Posterior vena cava (tissue), 2 donors: ENCODE results near the gene FNIP2. TPM values are rescaled to one million over a fixed set of nuclear protein-coding genes. Genes with fewer than 3 reads are reported as not detected.
"Not testable (repeated sequence)": the region's sequence is repeated elsewhere in the genome, so short reads cannot be mapped to it uniquely, and the experiment has no call there.

Experiments used
- DNase-seq: peaks from one replicate; pipeline ENCODE4 v3.0.0-alpha.2; 2020; ENCODE audit warnings: low spot score
- intact Hi-C, 2 donors: fragments of 100-400 bp; cut with DNase I; formaldehyde crosslinking; loops; one replicate each; pipeline versions ENCODE4 v1.14.1 to v1.14.2; 2022 to 2023
- total RNA-seq, 2 donors: library from RNA; stranded (reverse); fragmentation: NEBNext Ultra II Directional; extraction: Animal tissue kit (Norgen Biotek cat#: 25700); gene quantifications; one replicate each; pipeline ENCODE4 v1.2.1, GENCODE V29; 2021
- donor health status: DM: yes; HTN: yes; CAD: no.
- donor health status: DM: yes; HTN: yes; CAD: no.

Gene FNIP2
- total RNA-seq, 2 donors from 2014 or later: 37.9 to 93.0 TPM

DNA sequence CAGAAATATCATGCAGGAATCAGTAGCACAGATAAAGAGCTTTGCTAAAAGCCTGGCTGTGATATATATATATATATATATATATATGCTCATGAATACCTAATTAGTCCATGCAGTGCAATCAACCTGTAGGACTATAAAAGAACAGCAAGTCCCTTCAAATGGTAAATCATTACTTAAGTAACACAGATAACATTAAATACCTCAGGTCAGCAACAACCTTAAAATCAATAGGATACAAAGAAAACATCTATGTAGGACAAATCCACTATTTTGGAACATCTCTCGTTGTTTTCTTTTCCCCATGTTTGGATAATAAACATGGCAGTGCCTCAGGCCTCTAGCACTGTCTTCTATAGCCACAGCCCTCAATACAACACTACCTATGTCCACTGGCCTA lies 106.6 kb downstream of the FNIP2 start:
- intact Hi-C loops: loop anchor here in 1 of 2 donors (10.0 kb wide), 1 partner anchor 299 kb away; no protein-coding TSS in a partner anchor
- DNase-seq: no peak

- DNase-seq: no peak
- intact Hi-C loops: loop anchor here in 1 of 2 donors (10.0 kb wide), 1 partner anchor 298 kb away; no protein-coding TSS in a partner anchor
Measured at GRCh38 chr4:158877069-158877468, 108.2 kb downstream of the FNIP2 start.

DNA sequence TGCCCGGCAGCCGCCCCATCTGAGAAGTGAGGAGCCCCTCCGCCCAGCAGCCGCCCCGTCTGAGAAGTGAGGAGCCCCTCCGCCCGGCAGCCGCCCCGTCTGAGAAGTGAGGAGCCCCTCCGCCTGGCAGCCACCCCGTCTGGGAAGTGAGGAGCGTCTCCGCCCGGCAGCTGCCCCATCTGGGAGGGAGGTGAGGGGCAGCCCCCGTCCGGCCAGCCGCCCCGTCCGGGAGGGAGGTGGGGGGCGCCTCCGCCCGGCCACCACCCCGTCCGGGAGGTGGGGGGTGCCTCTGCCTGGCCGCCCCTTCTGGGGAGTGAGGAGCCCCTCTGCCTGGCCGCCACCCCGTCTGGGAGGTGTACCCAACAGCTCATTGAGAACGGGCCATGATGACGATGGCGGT lies 113.3 kb downstream of the FNIP2 start:
- intact Hi-C loops, DNase-seq: not testable (repeated sequence)

- intact Hi-C loops: no loop called here
- no peak for DNase-seq
Measured at GRCh38 chr4:158884280-158884679, 115.5 kb downstream of the FNIP2 start.

DNA sequence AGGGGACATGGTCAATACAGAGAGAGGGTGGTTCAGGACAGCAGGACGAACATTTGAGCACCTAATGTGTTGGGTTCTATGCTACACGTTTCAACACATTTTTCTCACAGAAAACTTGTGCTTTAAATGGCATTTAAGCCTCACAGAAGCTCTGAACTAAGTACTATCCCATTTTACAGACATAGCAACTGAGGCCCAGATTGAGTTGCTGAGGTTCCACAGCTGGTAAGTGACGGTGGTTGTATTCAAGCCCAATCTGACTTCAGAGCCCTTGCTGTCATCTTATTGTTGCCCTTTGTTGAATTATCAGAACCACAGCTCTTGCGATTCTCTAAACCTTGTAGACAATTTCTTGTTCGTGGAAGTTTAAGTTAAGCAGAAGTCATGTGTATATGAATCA lies 116.7 kb downstream of the FNIP2 start:
- intact Hi-C loops: no loop called here

DNA sequence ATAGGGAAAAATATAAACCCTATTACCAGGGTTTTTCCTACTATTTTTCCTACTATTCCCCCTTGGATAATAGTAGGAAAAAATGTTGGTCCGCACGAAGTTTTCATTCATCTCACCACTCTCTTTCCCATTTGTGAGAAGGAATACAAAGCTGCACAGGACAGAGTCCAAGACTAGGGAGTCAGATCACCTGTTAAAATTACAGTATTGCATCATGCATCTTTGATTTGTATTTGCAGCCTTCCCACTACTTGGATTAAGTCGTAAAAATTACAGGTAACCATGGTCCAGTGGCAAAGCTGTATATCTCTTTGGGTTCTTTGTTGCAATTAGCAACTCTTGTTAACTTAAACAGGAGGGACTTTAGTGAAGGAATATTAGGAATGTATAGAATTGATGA lies 121.5 kb downstream of the FNIP2 start:
- intact Hi-C loops: loop anchor here in 1 of 2 donors (10.0 kb wide), 1 partner anchor 125 kb away; no protein-coding TSS in a partner anchor

More for the DNA sequence above, 116.7 kb downstream of the FNIP2 start:
- no peak for DNase-seq

GRCh38 chr4:158891256-158891655 lies 122.4 kb downstream of the FNIP2 start:
- no peak for DNase-seq
- intact Hi-C loops: loop anchor here in 1 of 2 donors (10.0 kb wide), 1 partner anchor 124 kb away; no protein-coding TSS in a partner anchor

More for the DNA sequence above, 121.5 kb downstream of the FNIP2 start:
- no peak for DNase-seq

DNA sequence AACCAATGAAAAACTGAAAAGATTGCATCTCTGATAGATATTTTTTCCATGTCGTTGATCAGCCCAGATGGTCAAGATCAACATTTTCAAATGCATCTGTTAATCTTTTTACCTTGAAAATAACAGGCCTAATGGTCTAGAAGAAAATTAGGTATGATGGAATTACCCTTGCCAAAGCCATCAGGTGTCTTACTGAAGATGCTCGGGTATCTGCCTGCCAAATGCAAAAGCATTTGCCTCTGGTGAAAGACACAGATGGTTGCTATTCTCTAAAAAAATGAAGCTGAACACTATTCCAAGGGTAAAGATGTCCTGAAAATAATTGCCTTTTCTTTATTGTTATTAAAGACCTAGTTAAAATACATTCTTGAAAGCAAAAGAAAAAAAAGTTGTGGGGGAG lies 126.0 kb downstream of the FNIP2 start:
- DNase-seq: no peak
- intact Hi-C loops: loop anchor here in 1 of 2 donors (10.0 kb wide), 1 partner anchor 120 kb away; no protein-coding TSS in a partner anchor

DNA sequence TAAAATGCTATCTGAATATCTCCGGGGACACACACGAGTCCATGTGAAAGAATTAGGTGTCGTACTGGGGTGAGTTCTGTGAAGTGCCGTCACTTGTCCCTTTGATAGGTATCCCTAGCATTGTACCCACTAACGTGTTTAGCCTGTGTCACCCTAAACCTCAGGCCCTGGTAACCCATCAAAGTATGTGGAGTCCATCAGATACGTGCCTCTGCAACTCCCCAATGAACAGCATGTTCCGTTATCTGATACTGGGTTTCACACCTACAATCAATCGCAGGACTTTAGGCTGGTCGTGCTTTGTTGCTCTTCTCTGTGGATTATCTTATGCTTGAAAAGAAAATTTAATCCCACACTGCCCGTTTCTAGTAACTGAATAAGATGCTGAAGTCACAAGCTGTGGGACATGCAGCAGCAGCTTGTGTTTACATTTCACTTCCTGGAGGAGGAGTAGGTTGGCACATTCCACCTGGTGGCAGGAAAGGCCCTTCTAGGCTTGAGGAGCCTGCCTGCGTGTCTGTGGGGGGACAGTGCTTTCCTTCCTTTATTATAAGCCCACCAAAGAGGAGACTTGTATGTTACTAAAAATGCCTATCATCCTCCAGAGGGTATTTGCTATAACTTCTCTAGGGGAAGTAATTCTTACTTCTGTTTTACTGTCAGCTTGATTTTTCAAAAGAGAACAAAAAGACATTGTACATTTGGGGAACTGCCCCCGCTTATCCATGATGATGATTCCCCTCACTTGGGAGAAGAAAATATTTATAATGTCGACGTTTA lies 127.2 kb downstream of the FNIP2 start:
- DNase-seq: no peak
- intact Hi-C loops: loop anchor here in 1 of 2 donors (10.0 kb wide), 1 partner anchor 119 kb away; no protein-coding TSS in a partner anchor

DNA sequence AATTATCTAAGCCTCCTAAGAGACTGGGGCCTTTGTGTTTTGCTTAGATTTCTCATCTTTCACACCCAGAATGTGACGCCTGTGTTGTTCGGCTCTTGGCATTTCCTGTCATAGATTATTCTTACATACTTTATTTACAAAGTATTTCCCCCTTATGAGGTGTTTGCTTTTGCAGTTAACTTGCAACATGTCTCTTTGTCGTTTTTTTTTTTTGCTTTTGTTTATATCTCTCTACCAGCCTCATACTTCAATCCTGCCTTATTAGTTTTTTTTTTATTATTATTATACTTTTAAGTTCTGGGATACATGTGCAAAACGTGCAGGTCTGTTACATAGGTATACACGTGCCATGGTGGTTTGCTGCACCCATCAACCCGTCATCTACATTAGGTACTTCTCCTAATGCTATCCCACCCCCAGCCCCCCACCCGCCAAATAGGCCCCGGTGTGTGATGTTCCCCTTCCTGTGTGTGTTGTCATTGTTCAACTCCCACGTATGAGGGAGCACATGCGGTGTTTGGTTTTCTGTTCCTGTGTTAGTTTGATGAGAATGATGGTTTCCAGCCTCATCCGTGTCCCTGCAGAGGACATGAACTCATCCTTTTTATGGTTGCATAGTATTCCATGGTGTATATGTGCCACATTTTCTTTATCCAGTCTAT lies 127.9 kb downstream of the FNIP2 start:
- DNase-seq: not testable (repeated sequence)
- intact Hi-C loops: loop anchor here in 1 of 2 donors (10.0 kb wide), 1 partner anchor 118 kb away; no protein-coding TSS in a partner anchor

DNA sequence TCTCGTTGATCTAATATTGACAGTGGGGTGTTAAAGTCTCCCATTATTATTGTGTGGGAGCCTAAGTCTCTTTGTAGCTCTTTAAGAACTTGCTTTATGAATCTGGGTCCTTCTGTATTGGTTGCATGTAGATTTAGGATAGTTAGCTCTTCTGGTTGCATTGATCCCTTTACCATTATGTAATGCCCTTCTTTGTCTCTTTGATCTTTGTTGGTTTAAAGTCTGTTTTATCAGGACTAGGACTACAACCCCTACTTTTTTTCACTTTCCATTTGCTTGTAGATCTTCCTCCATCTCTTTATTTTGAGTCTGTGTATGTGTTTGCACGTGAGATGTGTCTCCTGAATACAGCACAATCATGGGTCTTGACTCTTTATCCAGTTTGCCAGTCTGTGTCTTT lies 131.6 kb downstream of the FNIP2 start:
- intact Hi-C loops: not testable (repeated sequence)

DNA sequence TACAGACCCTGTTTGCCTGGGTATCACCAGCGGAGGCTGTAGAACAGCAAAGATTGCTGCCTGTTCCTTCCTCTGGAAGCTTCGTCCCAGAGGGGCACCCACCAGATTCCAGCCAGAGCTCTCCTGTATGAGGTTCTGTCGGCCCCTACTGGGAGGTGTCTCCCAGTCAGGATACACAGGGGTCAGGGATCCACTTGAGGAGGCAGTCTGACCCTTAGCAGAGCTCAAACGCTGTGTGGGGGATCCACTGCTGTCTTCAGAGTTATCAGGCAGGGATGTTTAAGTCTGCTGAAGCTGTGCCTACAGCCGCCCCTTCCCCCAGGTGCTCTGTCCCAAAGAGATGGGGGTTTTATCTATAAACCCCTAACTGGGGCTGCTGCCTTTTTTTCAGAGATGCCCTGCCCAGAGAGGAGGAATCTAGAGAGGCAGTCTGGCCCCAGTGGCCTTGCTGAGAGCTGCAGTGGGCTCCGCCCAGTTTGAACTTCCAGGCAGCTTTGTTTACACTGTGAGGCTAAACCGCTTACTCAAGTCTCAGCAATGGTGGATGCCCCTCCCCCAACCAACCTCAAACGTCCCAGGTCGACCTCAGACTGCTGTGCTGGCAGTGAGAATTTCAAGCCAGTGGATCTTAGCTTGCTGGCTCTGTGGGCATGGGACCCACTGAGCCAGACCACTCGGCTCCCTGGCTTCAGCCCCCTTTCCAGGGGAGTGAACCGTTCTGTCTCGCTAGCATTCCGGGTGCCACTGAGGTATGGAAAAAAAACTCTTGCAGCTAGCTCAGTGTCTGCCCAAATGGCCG lies 133.7 kb downstream of the FNIP2 start:
- intact Hi-C loops, DNase-seq: not testable (repeated sequence)

More for the DNA sequence above, 131.6 kb downstream of the FNIP2 start:
- not testable (repeated sequence) for DNase-seq

DNA sequence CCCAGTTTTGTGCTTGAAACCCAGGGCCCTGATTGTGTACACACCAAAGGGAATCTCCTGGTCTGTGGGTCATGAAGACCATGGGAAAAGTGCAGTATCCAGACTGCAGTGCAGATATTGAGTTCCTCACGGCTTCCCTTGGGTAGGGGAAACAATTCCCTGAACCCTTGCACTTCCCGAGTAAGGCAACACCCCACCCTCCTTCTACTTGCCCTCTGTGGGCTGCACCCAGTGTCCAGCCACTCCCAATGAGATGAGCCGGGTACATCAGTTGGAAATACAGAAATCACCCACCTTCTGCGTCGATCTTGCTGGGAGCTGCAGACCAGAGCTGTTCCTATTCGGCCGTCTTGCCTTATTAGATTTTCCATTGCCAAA lies 134.2 kb downstream of the FNIP2 start:
- intact Hi-C loops: no loop called here
- no peak for DNase-seq

DNA sequence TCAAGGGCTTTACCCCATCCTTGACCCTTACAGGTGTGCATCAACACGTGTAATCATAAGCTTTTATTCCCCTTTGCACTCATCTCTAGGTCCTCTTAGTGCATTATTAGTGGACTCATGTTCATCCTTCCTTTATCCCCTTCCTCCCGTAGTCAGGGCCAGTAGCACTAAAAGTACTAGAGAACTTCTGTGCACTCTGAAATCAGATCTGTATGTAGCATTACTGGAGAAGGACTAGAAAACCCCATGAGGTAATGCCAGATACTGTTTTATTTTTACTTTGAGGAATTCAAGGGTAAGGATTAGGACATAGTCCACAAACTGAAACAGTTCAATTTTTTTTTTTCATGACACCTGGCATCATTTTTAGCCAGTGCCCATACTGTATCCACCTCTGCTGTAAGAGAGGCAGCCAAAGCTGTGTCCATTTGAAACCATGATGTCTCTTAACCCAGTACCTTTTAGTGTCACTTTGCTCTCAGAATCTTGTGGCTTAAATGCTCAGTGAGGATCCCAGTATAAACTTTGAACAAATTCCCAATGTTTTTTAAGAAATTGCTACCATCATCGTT lies 134.7 kb downstream of the FNIP2 start:
- intact Hi-C loops: no loop called here
- no peak for DNase-seq

DNA sequence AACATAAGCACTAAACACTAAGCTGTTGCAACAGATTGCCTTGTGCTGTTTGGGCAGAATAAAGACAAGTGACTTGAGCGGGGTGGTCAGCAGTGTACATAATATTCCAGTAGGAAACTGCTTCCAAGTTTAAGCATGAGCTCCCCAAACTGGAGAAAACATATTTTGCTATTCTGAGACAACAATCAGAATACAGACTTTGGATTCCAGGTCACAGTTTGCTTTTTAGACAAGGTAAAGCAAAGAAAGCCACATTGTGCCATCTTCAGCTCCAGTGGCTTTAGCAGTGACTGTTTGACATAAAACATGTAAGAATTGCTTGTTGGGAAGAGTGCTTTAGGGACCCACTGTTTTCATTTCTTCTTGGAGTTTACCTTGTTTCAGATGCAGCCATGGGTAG lies 136.0 kb downstream of the FNIP2 start:
- intact Hi-C loops: no loop called here
- DNase-seq: no peak

- DNase-seq: no peak
- intact Hi-C loops: no loop called here
Measured at GRCh38 chr4:158906073-158906472, 137.2 kb downstream of the FNIP2 start.

GRCh38 chr4:158912390-158912789 lies 143.6 kb downstream of the FNIP2 start:
- intact Hi-C loops: no loop called here
- no peak for DNase-seq

DNA sequence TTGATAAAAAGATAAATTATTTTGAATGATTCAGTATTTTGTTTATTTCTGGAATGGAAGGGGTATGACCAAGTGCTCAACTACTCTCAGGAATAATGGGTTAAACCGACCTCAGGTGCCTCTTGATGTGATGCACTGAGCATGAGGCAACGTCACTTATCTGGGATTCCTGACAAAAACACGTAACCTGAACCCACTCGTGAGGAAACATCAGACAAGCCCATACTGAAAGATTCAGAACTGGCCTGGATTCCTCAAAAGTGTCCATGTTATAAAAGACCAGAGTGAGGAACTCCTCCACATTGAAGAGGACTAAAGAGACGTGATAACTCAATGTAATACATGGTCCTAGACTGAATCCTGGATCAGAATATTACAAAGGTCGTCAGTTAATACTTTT lies 144.0 kb downstream of the FNIP2 start:
- intact Hi-C loops: no loop called here
- DNase-seq: no peak

DNA sequence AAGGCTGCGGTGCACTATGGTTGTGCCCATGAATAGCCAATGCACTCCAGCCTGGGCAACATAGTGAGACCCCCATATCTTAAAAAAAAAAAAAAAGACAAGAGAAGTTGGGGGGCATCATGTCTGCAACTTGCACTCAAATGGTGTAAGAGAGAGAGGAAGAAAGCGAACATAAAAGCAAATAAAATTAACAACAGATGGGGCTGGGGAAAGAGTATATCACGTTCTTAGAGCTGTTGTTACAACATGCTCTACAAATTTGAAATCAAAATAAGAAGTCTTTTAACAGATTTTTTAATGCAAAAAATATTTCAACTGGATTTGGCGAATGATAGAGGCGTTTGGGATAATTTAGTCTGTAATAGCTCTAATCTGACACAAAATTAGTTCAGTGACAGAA lies 144.9 kb downstream of the FNIP2 start:
- no peak for DNase-seq
- intact Hi-C loops: no loop called here
